ENCODE data around the gene MATCAP1. TPM values are rescaled to one million over a fixed set of nuclear protein-coding genes. Genes with fewer than 3 reads are reported as not detected.

Gene MATCAP1
- polyA plus RNA-seq, 4 donors = 29.3 to 61.4 (median 42.3) TPM

- no peak for DNase-seq (ENCODE audit: low read depth in 4 of 4, low spot score in 3 of 4)
Measured at GRCh38 chr16:67208154-67208896, 24.6 kb upstream of the MATCAP1 start.

- DNase-seq (ENCODE audit: low read depth in 4 of 4, low spot score in 3 of 4) = no peak
Measured at GRCh38 chr16:67207249-67208091, 23.7 kb upstream of the MATCAP1 start.

GRCh38 chr16:67206838-67207248 lies 23.1 kb upstream of the MATCAP1 start:
- DNase-seq (ENCODE audit: low read depth in 4 of 4, low spot score in 3 of 4) = no peak

DNA sequence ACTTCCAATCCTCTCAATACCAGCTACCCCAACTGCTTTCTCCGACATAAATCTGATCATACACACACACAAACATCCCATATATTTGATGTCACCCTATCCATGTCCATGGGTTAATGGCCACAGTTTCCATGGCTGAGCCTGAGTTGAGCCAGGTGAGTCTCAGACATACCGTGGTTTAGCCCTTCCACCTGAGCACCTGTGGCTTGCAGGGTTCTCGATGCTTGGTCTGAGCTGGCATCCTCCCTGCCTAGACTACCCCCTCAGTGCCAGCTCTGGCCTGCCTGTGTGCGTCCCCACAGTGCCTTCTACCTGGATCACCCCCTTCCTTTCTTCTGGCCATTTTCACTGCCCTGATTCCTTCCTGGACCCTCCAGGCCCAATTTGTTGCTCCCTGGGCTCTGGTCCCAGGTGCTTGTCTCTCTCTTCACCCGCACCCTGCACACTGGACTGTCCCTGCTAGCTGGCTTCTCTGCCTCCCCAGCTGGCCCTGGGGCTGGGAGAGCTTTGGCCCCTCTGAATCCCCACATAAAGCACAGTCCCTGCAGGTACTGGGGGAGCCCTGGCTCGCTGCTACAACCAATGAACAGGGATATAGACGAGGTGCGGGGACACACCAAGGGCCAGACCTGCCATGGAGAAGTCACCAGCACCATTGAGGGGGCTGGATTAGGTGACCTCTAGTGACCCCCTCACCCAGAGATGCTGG lies 22.5 kb upstream of the MATCAP1 start:
- no peak for DNase-seq (ENCODE audit: low read depth in 4 of 4, low spot score in 3 of 4)

DNA sequence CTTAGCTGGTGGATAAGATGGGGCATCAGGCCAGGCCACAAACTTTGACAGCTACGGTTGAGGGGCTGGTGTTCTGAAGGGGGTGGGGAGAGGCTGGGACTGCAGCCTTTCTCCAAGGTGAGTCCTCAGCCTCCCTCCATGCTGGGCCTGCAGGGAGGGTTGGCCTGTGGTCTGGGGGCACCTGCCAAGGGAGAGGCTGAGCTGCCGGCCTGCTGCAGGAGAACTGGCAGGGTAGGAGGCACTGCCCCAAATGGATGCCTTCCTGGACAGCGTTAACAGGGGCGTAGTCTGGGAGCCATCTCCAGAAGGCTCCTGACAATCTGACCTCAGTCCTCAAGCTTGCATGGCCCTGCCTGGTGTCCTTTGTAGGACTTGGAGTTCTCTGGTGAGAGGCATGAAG lies 20.3 kb upstream of the MATCAP1 start:
- no peak for DNase-seq (ENCODE audit: low read depth in 4 of 4, low spot score in 3 of 4)

GRCh38 chr16:67202956-67203493 lies 19.3 kb upstream of the MATCAP1 start:
- no peak for DNase-seq (ENCODE audit: low read depth in 4 of 4, low spot score in 3 of 4)

GRCh38 chr16:67202426-67202825 lies 18.7 kb upstream of the MATCAP1 start:
- no peak for DNase-seq (ENCODE audit: low read depth in 4 of 4, low spot score in 3 of 4)

- DNase-seq (ENCODE audit: low read depth in 4 of 4, low spot score in 3 of 4) = no peak
Measured at GRCh38 chr16:67201411-67202345, 17.9 kb upstream of the MATCAP1 start.

- no peak for DNase-seq (ENCODE audit: low read depth in 4 of 4, low spot score in 3 of 4)
Measured at GRCh38 chr16:67200491-67200890, 16.7 kb upstream of the MATCAP1 start.

DNA sequence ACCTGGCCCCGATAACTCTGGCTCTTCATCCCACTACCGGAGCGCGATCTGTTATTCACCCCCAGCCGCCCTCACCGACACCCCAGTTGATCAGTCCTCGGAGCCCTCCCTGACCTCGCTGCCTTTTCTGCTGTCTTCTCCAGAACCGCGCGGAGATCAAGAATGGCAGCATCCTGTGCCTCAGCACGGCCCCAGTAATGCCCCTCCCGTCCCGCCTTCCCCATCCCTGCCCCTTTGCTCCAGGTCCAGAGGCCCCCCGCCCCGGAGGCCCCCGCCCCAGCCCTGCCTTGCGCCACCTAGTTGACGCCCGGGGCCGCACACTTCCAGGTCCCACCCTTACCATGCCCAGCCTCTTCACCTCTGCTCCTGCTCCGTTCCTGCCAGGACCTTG lies 16.0 kb upstream of the MATCAP1 start:
- DNase-seq (ENCODE audit: low read depth in 4 of 4, low spot score in 3 of 4) = no peak

- no peak for DNase-seq (ENCODE audit: low read depth in 4 of 4, low spot score in 3 of 4)
Measured at GRCh38 chr16:67199011-67199807, 15.4 kb upstream of the MATCAP1 start, which contains the start of gene ELMO3. TSS of gene ELMO3 (plus strand) at chr16:67199131. CDS start at chr16:67199327, 196 bp downstream.

- DNase-seq (ENCODE audit: low read depth in 4 of 4, low spot score in 3 of 4) = no peak
Measured at GRCh38 chr16:67198238-67198734, 14.5 kb upstream of the MATCAP1 start.

DNA sequence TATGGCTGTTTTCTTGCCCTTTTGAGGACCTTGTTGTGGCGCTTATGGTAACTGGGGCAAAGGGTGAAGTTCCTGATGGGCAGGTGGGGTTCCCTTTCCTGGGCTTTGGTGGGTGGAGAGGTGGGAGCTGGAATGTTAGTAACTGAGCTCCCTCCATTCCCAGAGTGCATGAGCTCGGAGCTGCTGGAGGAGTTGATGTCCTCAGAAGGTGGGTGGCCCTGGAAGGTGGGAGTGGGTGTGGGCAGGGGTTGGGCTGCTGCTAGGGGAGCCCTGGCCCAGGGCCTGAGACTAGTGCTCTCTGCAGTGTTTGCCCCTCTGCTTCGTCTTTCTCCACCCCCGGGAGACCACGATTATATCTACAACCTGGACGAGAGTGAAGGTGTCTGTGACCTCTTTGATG lies 13.9 kb upstream of the MATCAP1 start:
- no peak for DNase-seq (ENCODE audit: low read depth in 4 of 4, low spot score in 3 of 4)

GRCh38 chr16:67196881-67197280 lies 13.1 kb upstream of the MATCAP1 start:
- no peak for DNase-seq (ENCODE audit: low read depth in 4 of 4, low spot score in 3 of 4)

GRCh38 chr16:67195676-67196075 lies 11.9 kb upstream of the MATCAP1 start:
- DNase-seq (ENCODE audit: low read depth in 4 of 4, low spot score in 3 of 4) = no peak

GRCh38 chr16:67194260-67194659 lies 10.5 kb upstream of the MATCAP1 start:
- DNase-seq (ENCODE audit: low read depth in 4 of 4, low spot score in 3 of 4) = no peak

DNA sequence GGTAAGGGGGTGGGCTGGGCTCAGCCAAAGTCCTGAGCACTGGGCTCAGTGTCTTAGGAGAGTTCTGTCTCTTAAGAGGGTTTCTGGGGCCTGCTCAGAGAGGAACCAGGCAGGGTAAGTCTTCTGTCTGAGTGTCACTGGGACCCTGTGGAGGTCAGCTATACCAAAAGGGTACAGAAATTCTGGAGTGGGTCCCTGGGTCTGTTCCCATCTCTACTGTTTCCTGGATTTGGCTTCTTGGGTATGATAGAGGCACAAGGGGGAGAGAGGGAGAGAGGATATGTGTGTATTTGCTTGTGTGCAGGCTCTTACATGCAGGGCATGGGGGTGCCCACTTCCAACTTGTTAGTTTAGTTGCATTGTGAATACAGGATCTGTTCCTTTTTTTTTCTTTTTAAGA lies 9.8 kb upstream of the MATCAP1 start:
- no peak for DNase-seq (ENCODE audit: low read depth in 4 of 4, low spot score in 3 of 4)

- no peak for DNase-seq (ENCODE audit: low read depth in 4 of 4, low spot score in 3 of 4)
Measured at GRCh38 chr16:67192781-67193361, 9.1 kb upstream of the MATCAP1 start.
